H9 (cell line): ENCODE measurements around the gene SHC1. TPM values are rescaled to one million over a fixed set of nuclear protein-coding genes. Genes with fewer than 3 reads are reported as not detected.

Experiments
- DNase-seq: peaks from one replicate; pipeline ENCODE4 v3.0.0-alpha.2; 2017
- H2AFZ ChIP-seq: one replicate; pipeline ENCODE4 v1.6.1; 2013; ENCODE audit warnings: mild to moderate bottlenecking, low read length, control low read depth, moderate library complexity
- H2AK5ac ChIP-seq: 2 replicates; pipeline ENCODE4 v1.6.1; 2013; ENCODE audit warnings: low read length, control low read depth, mixed read lengths; ENCODE audit not compliant: insufficient read length
- H2BK120ac ChIP-seq: one replicate; pipeline ENCODE4 v1.6.1; 2013; ENCODE audit warnings: low read depth, mild to moderate bottlenecking, low read length, control low read depth, inconsistent platforms; ENCODE audit not compliant: poor library complexity, severe bottlenecking
- H2BK12ac ChIP-seq: 2 replicates; pipeline ENCODE4 v1.6.1; 2013; ENCODE audit warnings: low read length, control low read depth, mixed read lengths, low read depth; ENCODE audit not compliant: insufficient read length
- H2BK15ac ChIP-seq: 2 replicates; pipeline ENCODE4 v1.6.1; 2013; ENCODE audit warnings: low read depth, low read length, control low read depth
- H2BK20ac ChIP-seq: one replicate; pipeline ENCODE4 v1.6.1; 2013; ENCODE audit warnings: low read depth, mild to moderate bottlenecking, low read length, control low read depth, inconsistent platforms; ENCODE audit not compliant: poor library complexity, severe bottlenecking
- H2BK5ac ChIP-seq: 2 replicates; pipeline ENCODE4 v1.6.1; 2013; ENCODE audit warnings: low read length, control low read depth, mixed read lengths; ENCODE audit not compliant: insufficient read length
- H3K14ac ChIP-seq: 2 replicates; pipeline ENCODE4 v1.6.1; 2013; ENCODE audit warnings: low read length, control low read depth; ENCODE audit not compliant: insufficient read depth
- H3K18ac ChIP-seq: 2 replicates; pipeline ENCODE4 v1.6.1; 2013; ENCODE audit warnings: low read depth, mild to moderate bottlenecking, mixed read lengths, low read length, control low read depth; ENCODE audit not compliant: insufficient read length
- H3K23ac ChIP-seq: 2 replicates; pipeline ENCODE4 v1.6.1; 2013; ENCODE audit warnings: low read length, control low read depth, mixed read lengths, low read depth; ENCODE audit not compliant: insufficient read length
- H3K23me2 ChIP-seq: 2 replicates; pipeline ENCODE4 v1.6.1; 2013; ENCODE audit warnings: low read depth, mild to moderate bottlenecking, mixed read lengths, low read length, control low read depth; ENCODE audit not compliant: insufficient read length, poor library complexity, severe bottlenecking
- H3K27ac ChIP-seq: 2 replicates; pipeline ENCODE4 v1.5.1; 2013; ENCODE audit warnings: low read length, control low read depth, mixed read lengths, low read depth; ENCODE audit not compliant: insufficient read length
- H3K27me3 ChIP-seq: 2 replicates; pipeline ENCODE4 v1.6.1; 2013; ENCODE audit warnings: low read length, control low read depth, inconsistent platforms; ENCODE audit not compliant: insufficient read depth
- H3K4ac ChIP-seq: 2 replicates; pipeline ENCODE4 v1.6.1; 2013; ENCODE audit warnings: low read depth, mild to moderate bottlenecking, control low read depth, inconsistent platforms, low read length, moderate library complexity
- H3K4me1 ChIP-seq: 2 replicates; pipeline ENCODE4 v1.6.1; 2013; ENCODE audit warnings: low read length, control low read depth, inconsistent platforms; ENCODE audit not compliant: insufficient read depth
- H3K4me2 ChIP-seq: 2 replicates; pipeline ENCODE4 v1.6.1; 2013; ENCODE audit warnings: low read length, control low read depth, mixed read lengths; ENCODE audit not compliant: insufficient read length, insufficient read depth
- H3K56ac ChIP-seq: 2 replicates; pipeline ENCODE4 v1.6.1; 2013; ENCODE audit warnings: low read depth, mild to moderate bottlenecking, mixed read lengths, low read length, control low read depth; ENCODE audit not compliant: insufficient read length
- H3K79me1 ChIP-seq: 2 replicates; pipeline ENCODE4 v1.6.1; 2013; ENCODE audit warnings: low read depth, mild to moderate bottlenecking, moderate library complexity, low read length, control low read depth, inconsistent platforms; ENCODE audit not compliant: insufficient read depth, poor library complexity, severe bottlenecking
- H3K79me2 ChIP-seq: 2 replicates; pipeline ENCODE4 v1.6.1; 2013; ENCODE audit warnings: low read length, control low read depth, inconsistent platforms; ENCODE audit not compliant: insufficient read depth
- H3K9ac ChIP-seq: 2 replicates; pipeline ENCODE4 v1.6.1; 2013; ENCODE audit warnings: low read length, control low read depth, mixed read lengths; ENCODE audit not compliant: insufficient read length; ENCODE audit errors: extremely low read depth
- H3K9me3 ChIP-seq: one replicate; pipeline ENCODE4 v1.6.1; 2013; ENCODE audit warnings: low read depth, low read length, inconsistent platforms; ENCODE audit not compliant: control insufficient read depth
- H3T11ph ChIP-seq: one replicate; pipeline ENCODE4 v1.6.1; 2013; ENCODE audit warnings: mild to moderate bottlenecking, low read length, control low read depth, inconsistent platforms
- H4K20me1 ChIP-seq: one replicate; pipeline ENCODE4 v1.6.1; 2013; ENCODE audit not compliant: control insufficient read depth, insufficient read length, insufficient read depth
- H4K5ac ChIP-seq: 2 replicates; pipeline ENCODE4 v1.6.1; 2013; ENCODE audit warnings: low read depth, mild to moderate bottlenecking, mixed read lengths, low read length, control low read depth; ENCODE audit not compliant: insufficient read length
- H4K8ac ChIP-seq: replicated peaks from 2 replicates; pipeline ENCODE4 v1.6.1; 2013; ENCODE audit warnings: low read length, control low read depth, mixed read lengths, low read depth; ENCODE audit not compliant: insufficient read length
- H4K91ac ChIP-seq: 2 replicates; pipeline ENCODE4 v1.6.1; 2013; ENCODE audit warnings: low read depth, mild to moderate bottlenecking, moderate library complexity, mixed read lengths, low read length, control low read depth; ENCODE audit not compliant: insufficient read length
- H3K27ac Mint-ChIP-seq, 3 experiments: 2 replicates in 2 of 3; 3 replicates in 1 of 3; pipeline ENCODE4 v1.8.0; 2020 to 2021; ENCODE audit warnings: mixed read lengths in 3 of 3, mild to moderate bottlenecking in 1 of 3, moderate library complexity in 1 of 3
- H3K27me3 Mint-ChIP-seq: 2 replicates; pipeline ENCODE4 v1.8.0; 2021; ENCODE audit warnings: low read depth, mild to moderate bottlenecking, moderate library complexity, mixed read lengths
- H3K36me3 Mint-ChIP-seq, 3 experiments: 2 replicates in 2 of 3; 3 replicates in 1 of 3; pipeline ENCODE4 v1.8.0; 2020 to 2021; ENCODE audit warnings: low read depth in 3 of 3, mixed read lengths in 3 of 3; ENCODE audit not compliant: insufficient read depth in 1 of 3
- H3K4me1 Mint-ChIP-seq, 2 experiments: 2 replicates each; pipeline ENCODE4 v1.8.0; 2020; ENCODE audit warnings: mixed read lengths in 2 of 2
- H3K4me3 Mint-ChIP-seq, 2 experiments: 2 replicates in 1 of 2; 3 replicates in 1 of 2; pipeline ENCODE4 v1.8.0; 2020 to 2021; ENCODE audit warnings: mild to moderate bottlenecking in 2 of 2, mixed read lengths in 2 of 2, moderate library complexity in 1 of 2
- H3K9me3 Mint-ChIP-seq, 2 experiments: 2 replicates in 1 of 2; 3 replicates in 1 of 2; pipeline ENCODE4 v1.8.0; 2020; ENCODE audit warnings: mild to moderate bottlenecking in 2 of 2, mixed read lengths in 2 of 2, moderate library complexity in 1 of 2
- CTCF ChIP-seq: fragments of 200-600 bp; sonication (generic); conservative IDR thresholded peaks from 3 replicates; pipeline ENCODE4 v1.8.0; 2021; ENCODE audit warnings: antibody characterized with exemption, mild to moderate bottlenecking
- WGBS: extraction: QIAGEN DNeasy Blood & Tissue Kit; methylation state at CpG from one replicate; pipeline ENCODE4 v1.1.7; 2013; ENCODE audit warnings: missing lambda C conversion rate, low lambda C conversion rate, mixed read lengths; ENCODE audit not compliant: insufficient read length; ENCODE audit errors: extremely low coverage; 5-methylcytosine and 5-hydroxymethylcytosine counted together
- total RNA-seq: library from RNA; stranded (reverse); gene quantifications from 2 replicates; pipeline ENCODE4 v1.2.1, GENCODE V29; 2021

SHC1 gene
- total RNA-seq, 1 experiment from 2014 or later, result 168 TPM

GRCh38 chr1:154992721-154993571, 22.4 kb upstream of the SHC1 start:
- no peak overlapping the region for H2AFZ ChIP-seq
- no peak overlapping the region for H2BK120ac ChIP-seq
- H4K5ac ChIP-seq, result no peak overlapping the region
- peaks cover 24 to 36% (median 33%) of the 10 kb centered on the region in 3 experiments for H3K36me3 Mint-ChIP-seq
- no peak overlapping the region for H2BK20ac ChIP-seq
- H2BK12ac ChIP-seq, result no peak overlapping the region
- no peak overlapping the region for H3K9ac ChIP-seq
- peak; percentile 44; the same call in 2 of the 3 replicates for TF ChIP-seq CTCF
- peaks cover 8 to 15% of the 10 kb centered on the region in 2 experiments; a peak in 3 of 4 replicates for H3K4me1 Mint-ChIP-seq
- no peak overlapping the region; the same call in 1 of the 2 replicates for H3K14ac ChIP-seq
- no peak overlapping the region for H3K4ac ChIP-seq
- H3K9me3 ChIP-seq, result no peaks in the 10 kb centered on the region
- H3K27me3 ChIP-seq, result no peaks in the 10 kb centered on the region
- H3K79me1 ChIP-seq, result peaks cover 1% of the 10 kb centered on the region
- H3K23ac ChIP-seq, result no peak overlapping the region
- no peak overlapping the region for H3K56ac ChIP-seq
- no peaks in the 10 kb centered on the region; a peak in 1 of 5 replicates for H3K9me3 Mint-ChIP-seq
- H3K27me3 Mint-ChIP-seq, result peaks cover 3% of the 10 kb centered on the region
- H3K4me3 Mint-ChIP-seq, result no peak overlapping the region
- H2BK5ac ChIP-seq, result no peak overlapping the region
- H3K79me2 ChIP-seq, result no peaks in the 10 kb centered on the region
- DNase-seq, result peak; percentile 62
- H3K4me2 ChIP-seq, result no peak overlapping the region
- H4K91ac ChIP-seq, result no peak overlapping the region
- no peak overlapping the region for H3K27ac ChIP-seq
- H3K23me2 ChIP-seq, result no peaks in the 10 kb centered on the region
- H3K27ac Mint-ChIP-seq, result peak overlapping the region; percentile 53 to 80 (median 65); a peak in 4 of 7 replicates
- no peak overlapping the region for H2AK5ac ChIP-seq
- no peak overlapping the region for H3T11ph ChIP-seq
- H4K20me1 ChIP-seq, result no peaks in the 10 kb centered on the region
- H3K18ac ChIP-seq, result no peak overlapping the region
- WGBS, result no CpG with 5 or more reads among the region's 14 CpGs
- no peak overlapping the region for H4K8ac ChIP-seq
- no peak overlapping the region for H2BK15ac ChIP-seq
- H3K4me1 ChIP-seq, result no peaks in the 10 kb centered on the region; the same call in 1 of the 2 replicates
